Neural progenitor cell (in vitro differentiated cells): Measurements from ENCODE around the gene GP2. TPM values are rescaled to one million over a fixed set of nuclear protein-coding genes. Genes with fewer than 3 reads are reported as not detected.

Source experiments
- DNase-seq: peaks from one replicate; pipeline ENCODE4 v3.0.0-alpha.2; 2016; ENCODE audit warnings: low spot score
- H2AFZ ChIP-seq: fragments of 200-600 bp; sonication (generic); replicated peaks from 2 replicates; pipeline ENCODE4 v1.6.1; 2016; ENCODE audit warnings: antibody characterized with exemption
- H3F3A ChIP-seq: fragments of 200-600 bp; sonication (generic); 2 replicates; pipeline ENCODE4 v1.6.1; 2016; ENCODE audit warnings: antibody characterized with exemption, low read depth
- H3K27ac ChIP-seq: fragments of 200-600 bp; sonication (generic); 2 replicates; pipeline ENCODE4 v1.5.1; 2016; ENCODE audit warnings: mild to moderate bottlenecking
- H3K27me3 ChIP-seq: fragments of 200-600 bp; sonication (generic); 2 replicates; pipeline ENCODE4 v1.6.1; 2016; ENCODE audit warnings: mild to moderate bottlenecking, moderate library complexity
- H3K36me3 ChIP-seq: fragments of 200-600 bp; sonication (generic); 2 replicates; pipeline ENCODE4 v1.5.1; 2016
- H3K4me1 ChIP-seq: fragments of 200-600 bp; sonication (generic); 2 replicates; pipeline ENCODE4 v1.6.1; 2016; ENCODE audit warnings: mixed run types
- H3K4me2 ChIP-seq: fragments of 200-600 bp; sonication (generic); 2 replicates; pipeline ENCODE4 v1.6.1; 2016
- H3K4me3 ChIP-seq: fragments of 200-600 bp; sonication (generic); 2 replicates; pipeline ENCODE4 v1.5.1; 2016
- H3K79me2 ChIP-seq: fragments of 200-600 bp; sonication (generic); 2 replicates; pipeline ENCODE4 v1.6.1; 2016; ENCODE audit warnings: low read depth
- H3K9ac ChIP-seq: fragments of 200-600 bp; sonication (generic); 2 replicates; pipeline ENCODE4 v1.6.1; 2016
- H3K9me3 ChIP-seq: fragments of 200-600 bp; sonication (generic); 2 replicates; pipeline ENCODE4 v1.5.1; 2016; ENCODE audit warnings: low read depth
- H4K20me1 ChIP-seq: fragments of 200-600 bp; sonication (generic); 2 replicates; pipeline ENCODE4 v1.6.1; 2016; ENCODE audit warnings: low read depth
- H3K27ac Mint-ChIP-seq: 3 replicates; pipeline ENCODE4 v1.8.0; 2021; ENCODE audit warnings: mixed read lengths
- H3K27me3 Mint-ChIP-seq: 2 replicates; pipeline ENCODE4 v1.8.0; 2022; ENCODE audit warnings: low read depth, mild to moderate bottlenecking, inconsistent platforms, moderate library complexity, mixed read lengths; ENCODE audit not compliant: insufficient read depth
- H3K36me3 Mint-ChIP-seq: 3 replicates; pipeline ENCODE4 v1.8.0; 2021; ENCODE audit warnings: mixed read lengths
- H3K4me1 Mint-ChIP-seq: 3 replicates; pipeline ENCODE4 v1.8.0; 2021; ENCODE audit warnings: mixed read lengths
- H3K4me3 Mint-ChIP-seq: 3 replicates; pipeline ENCODE4 v1.8.0; 2021; ENCODE audit warnings: mild to moderate bottlenecking, moderate library complexity, mixed read lengths
- H3K9me3 Mint-ChIP-seq: 3 replicates; pipeline ENCODE4 v1.8.0; 2020; ENCODE audit warnings: mixed read lengths
- CTCF ChIP-seq: fragments of 200-600 bp; sonication (generic); IDR thresholded peaks from 2 replicates; pipeline ENCODE4 v1.5.1; 2017; ENCODE audit warnings: antibody characterized with exemption, mild to moderate bottlenecking
- EZH2 ChIP-seq: fragments of 200-600 bp; sonication (generic); IDR thresholded peaks from 2 replicates; pipeline ENCODE4 v1.6.1; 2017; ENCODE audit warnings: antibody characterized with exemption, mild to moderate bottlenecking, moderate library complexity
- EZH2phosphoT487 ChIP-seq: fragments of 200-600 bp; sonication (generic); IDR thresholded peaks from 2 replicates; pipeline ENCODE4 v1.6.1; 2017; ENCODE audit warnings: antibody characterized with exemption
- total RNA-seq: library from RNA; depleted of rRNA; stranded (reverse); fragments of >200 nt; gene quantifications from 2 replicates; pipeline ENCODE4 v1.2.3, GENCODE V29; 2015; ENCODE audit warnings: low replicate concordance

GP2 gene
- total RNA-seq, 1 donor from 2014 or later, result not detected

- Histone ChIP-seq H3K79me2 (no peaks in the 10 kb centered on the region), H3K4me1 (no peaks in the 10 kb centered on the region), H3K9ac (no peak overlapping the region), H3F3A (no peaks in the 10 kb centered on the region), H3K27ac (no peak overlapping the region), H3K27me3 (no peaks in the 10 kb centered on the region), H2AFZ (no peak overlapping the region), H3K36me3 (no peaks in the 10 kb centered on the region), H4K20me1 (no peaks in the 10 kb centered on the region), H3K9me3 (no peaks in the 10 kb centered on the region), H3K4me3 (no peak overlapping the region), H3K4me2 (no peak overlapping the region)
- Mint-ChIP-seq H3K36me3 (no peaks in the 10 kb centered on the region), H3K27me3 (peaks cover 15% of the 10 kb centered on the region), H3K9me3 (peaks cover 3% of the 10 kb centered on the region), H3K4me3 (no peak overlapping the region), H3K27ac (no peak overlapping the region), H3K4me1 (no peaks in the 10 kb centered on the region)
- TF ChIP-seq CTCF (no peak), EZH2phosphoT487 (no peak), EZH2 (no peak)
- no peak for DNase-seq
Measured at GRCh38 chr16:20364051-20364450, 36.7 kb upstream of the GP2 start.

GRCh38 chr16:20363191-20363590 is 35.9 kb upstream of the GP2 start:
- peaks cover 3% of the 10 kb centered on the region for H3K9me3 Mint-ChIP-seq
- no peaks in the 10 kb centered on the region for H3K9me3 ChIP-seq
- TF ChIP-seq CTCF, result no peak
- TF ChIP-seq EZH2phosphoT487, result no peak
- TF ChIP-seq EZH2, result no peak

GRCh38 chr16:20359997-20360396 is 32.7 kb upstream of the GP2 start:
- Mint-ChIP-seq H3K9me3 (peaks cover 8% of the 10 kb centered on the region), H3K27ac (no peak overlapping the region), H3K4me3 (no peak overlapping the region), H3K4me1 (no peaks in the 10 kb centered on the region), H3K27me3 (peaks cover 11% of the 10 kb centered on the region), H3K36me3 (no peaks in the 10 kb centered on the region)
- peak; percentile 67 for DNase-seq
- Histone ChIP-seq H3K27me3 (no peaks in the 10 kb centered on the region), H3K36me3 (no peaks in the 10 kb centered on the region), H3K4me2 (no peak overlapping the region), H3K4me1 (no peaks in the 10 kb centered on the region), H3K27ac (no peak overlapping the region), H3K9me3 (no peaks in the 10 kb centered on the region), H3F3A (no peaks in the 10 kb centered on the region), H4K20me1 (no peaks in the 10 kb centered on the region), H2AFZ (no peak overlapping the region), H3K79me2 (no peaks in the 10 kb centered on the region), H3K4me3 (no peak overlapping the region), H3K9ac (no peak overlapping the region)
- TF ChIP-seq CTCF, result peak; percentile 73
- TF ChIP-seq EZH2phosphoT487, result no peak

More at GRCh38 chr16:20363191-20363590, 35.9 kb upstream of the GP2 start:
- no peak overlapping the region for H3K27ac ChIP-seq
- H2AFZ ChIP-seq, result no peak overlapping the region
- H3K27ac Mint-ChIP-seq, result no peak overlapping the region
- H3K27me3 Mint-ChIP-seq, result peaks cover 15% of the 10 kb centered on the region
- no peaks in the 10 kb centered on the region for H3K79me2 ChIP-seq
- H3K4me1 ChIP-seq, result no peaks in the 10 kb centered on the region
- no peaks in the 10 kb centered on the region for H3F3A ChIP-seq
- H3K4me1 Mint-ChIP-seq, result no peaks in the 10 kb centered on the region
- no peaks in the 10 kb centered on the region for H3K36me3 ChIP-seq
- no peak for DNase-seq
- H3K9ac ChIP-seq, result no peak overlapping the region
- no peak overlapping the region for H3K4me3 Mint-ChIP-seq
- no peaks in the 10 kb centered on the region for H4K20me1 ChIP-seq
- no peaks in the 10 kb centered on the region for H3K27me3 ChIP-seq
- no peaks in the 10 kb centered on the region for H3K36me3 Mint-ChIP-seq
- no peak overlapping the region for H3K4me2 ChIP-seq
- no peak overlapping the region for H3K4me3 ChIP-seq
